ENCODE data around the gene EPB41L1.

- TF ChIP-seq CTCF (conservative IDR thresholded peaks at IDR 0.05) (no peak), ZFX (IDR thresholded peaks at IDR 0.05) (no peak)
These were observed 84.2 kb downstream of the EPB41L1 start for GRCh38 chr20:36238760-36239159.
